Measurements from ENCODE around the gene CMIP. TPM values are rescaled to one million over a fixed set of nuclear protein-coding genes. Genes with fewer than 3 reads are reported as not detected.

The CMIP gene
- total RNA-seq, 4 donors from 2014 or later = 40.0 to 69.6 (median 47.0) TPM

- TF ChIP-seq EP300 (IDR thresholded peaks at IDR 0.05; ENCODE audit: low read depth) (no peak), CTCF (IDR thresholded peaks at IDR 0.05) (no peak), POLR2A (IDR thresholded peaks at IDR 0.05) (no peak), POLR2AphosphoS5 (IDR thresholded peaks at IDR 0.05) (no peak)
- Histone ChIP-seq H3K36me3 (no peaks in the 10 kb centered on the region), H3K4me1 (peaks cover 10 to 33% (median 21%) of the 10 kb centered on the region in 4 donors), H3K4me3 (no peak overlapping the region), H3K9me3 (no peaks in the 10 kb centered on the region), H3K27me3 (no peaks in the 10 kb centered on the region), H3K27ac (no peak overlapping the region)
- intact Hi-C loops (cut with DNase I; ENCODE audit: low total_unique reads) = no loop called here
- in situ Hi-C loops (cut with MboI; ENCODE audit: low pct_ligation_motif_present in 1 of 4, low pct_unique_long_range_greater_than_20kb in 1 of 4, low sequenced_read_pairs in 3 of 4) = no loop called here
- no peak for DNase-seq
- WGBS, 2 donors (ENCODE audit: low coverage in 1 of 2) = 73 to 81% methylated on average over 7 to 18 of the region's 18 CpGs
Observed at GRCh38 chr16:81539009-81539758, 94.6 kb downstream of the CMIP start.

- intact Hi-C loops (cut with DNase I; ENCODE audit: low total_unique reads) = no loop called here
Observed at GRCh38 chr16:81539759-81540472, 95.3 kb downstream of the CMIP start.

DNA sequence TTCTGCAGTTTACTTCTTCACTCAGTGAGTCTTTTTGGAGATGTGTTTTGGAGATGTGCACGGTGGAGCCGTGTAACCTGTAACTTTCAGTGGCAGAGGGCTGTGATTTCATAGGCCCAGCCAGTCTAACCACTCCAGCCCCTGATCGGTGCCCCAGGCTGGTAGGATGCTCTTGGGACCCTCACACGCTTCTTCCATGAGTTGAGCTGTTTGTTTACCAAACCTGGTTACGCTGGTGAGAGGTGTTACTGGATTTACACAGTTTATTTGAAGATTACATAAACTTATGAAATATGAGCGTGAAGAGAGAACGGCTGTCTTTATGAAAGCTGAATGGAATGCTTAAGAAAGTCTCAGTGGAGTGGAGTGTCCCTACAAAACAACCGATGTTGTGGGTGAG, 96.7 kb downstream of the CMIP start:
- H3K36me3 ChIP-seq = no peaks in the 10 kb centered on the region
- no peaks in the 10 kb centered on the region for H3K9me3 ChIP-seq
- in situ Hi-C loops (cut with MboI; ENCODE audit: low pct_ligation_motif_present in 1 of 4, low pct_unique_long_range_greater_than_20kb in 1 of 4, low sequenced_read_pairs in 3 of 4) (no loop called here), intact Hi-C loops (cut with DNase I; ENCODE audit: low total_unique reads) (no loop called here)
- 85 to 89% methylated on average over 7 to 8 of the region's 8 CpGs for WGBS, 2 donors (ENCODE audit: low coverage in 1 of 2)
- H3K4me1 ChIP-seq = peaks cover 17 to 40% (median 27%) of the 10 kb centered on the region in 4 donors
- TF ChIP-seq POLR2AphosphoS5 (IDR thresholded peaks at IDR 0.05) (no peak), POLR2A (IDR thresholded peaks at IDR 0.05) (no peak)
- no peak overlapping the region for H3K27ac ChIP-seq
- H3K27me3 ChIP-seq = no peaks in the 10 kb centered on the region
- no peak overlapping the region for H3K4me3 ChIP-seq
- DNase-seq = no peak

More at GRCh38 chr16:81539759-81540472, 95.3 kb downstream of the CMIP start:
- no peak for DNase-seq
- TF ChIP-seq POLR2A (IDR thresholded peaks at IDR 0.05) (no peak), POLR2AphosphoS5 (IDR thresholded peaks at IDR 0.05) (no peak), CTCF (IDR thresholded peaks at IDR 0.05) (no peak), EP300 (IDR thresholded peaks at IDR 0.05; ENCODE audit: low read depth) (no peak)
- Histone ChIP-seq H3K27me3 (no peaks in the 10 kb centered on the region), H3K36me3 (no peaks in the 10 kb centered on the region), H3K4me1 (peaks cover 17 to 35% (median 25%) of the 10 kb centered on the region in 4 donors), H3K9me3 (no peaks in the 10 kb centered on the region), H3K27ac (no peak overlapping the region), H3K4me3 (no peak overlapping the region)
- WGBS, 2 donors (ENCODE audit: low coverage in 1 of 2) = 88 to 93% methylated on average over 4 to 19 of the region's 19 CpGs
- in situ Hi-C loops (cut with MboI; ENCODE audit: low pct_ligation_motif_present in 1 of 4, low pct_unique_long_range_greater_than_20kb in 1 of 4, low sequenced_read_pairs in 3 of 4) = no loop called here

GRCh38 chr16:81542609-81543570, 98.3 kb downstream of the CMIP start:
- in situ Hi-C loops (cut with MboI; ENCODE audit: low pct_ligation_motif_present in 1 of 4, low pct_unique_long_range_greater_than_20kb in 1 of 4, low sequenced_read_pairs in 3 of 4) (no loop called here), intact Hi-C loops (cut with DNase I; ENCODE audit: low total_unique reads) (no loop called here)
- no peaks in the 10 kb centered on the region for H3K36me3 ChIP-seq
- no peak for TF ChIP-seq POLR2AphosphoS5 (IDR thresholded peaks at IDR 0.05)
- TF ChIP-seq POLR2A (IDR thresholded peaks at IDR 0.05) = no peak
- TF ChIP-seq CTCF (IDR thresholded peaks at IDR 0.05) = no peak
- TF ChIP-seq EP300 (IDR thresholded peaks at IDR 0.05; ENCODE audit: low read depth) = no peak
- DNase-seq = no peak
- no peaks in the 10 kb centered on the region for H3K9me3 ChIP-seq
- H3K27me3 ChIP-seq = no peaks in the 10 kb centered on the region
- H3K27ac ChIP-seq = no peak overlapping the region
- H3K4me1 ChIP-seq = peaks cover 17 to 47% (median 32%) of the 10 kb centered on the region in 4 donors
- H3K4me3 ChIP-seq = no peak overlapping the region
- WGBS, 2 donors (ENCODE audit: low coverage in 1 of 2) = 91% methylated on average over 21 of the region's 22 CpGs; no CpG with 5 or more reads in 1 of the 2 donors

Data from transverse colon (tissue), 4 donors.